ENCODE results near the gene ACSBG1.

DNA sequence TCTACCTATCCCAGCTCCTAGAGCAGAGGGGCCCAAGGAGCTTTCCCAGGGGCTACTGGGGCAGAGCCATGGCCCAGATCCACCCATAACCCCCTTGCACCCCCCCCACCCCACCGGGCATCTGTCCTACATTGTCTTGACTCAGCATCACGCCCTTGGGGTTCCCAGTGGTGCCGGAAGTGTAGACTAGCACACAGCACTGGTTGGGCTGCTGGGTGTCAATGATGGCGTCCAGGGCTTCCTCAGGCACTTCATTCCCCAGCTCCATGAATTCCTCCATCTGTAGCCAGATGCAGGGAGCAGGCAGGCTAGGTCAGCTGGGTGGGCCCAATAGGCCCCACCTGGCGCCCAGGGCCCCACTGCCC is 52.0 kb downstream of the ACSBG1 start:
- TF ChIP-seq POLR2A (IDR thresholded peaks at IDR 0.05) = no peak
- TF ChIP-seq, protein P1, sequence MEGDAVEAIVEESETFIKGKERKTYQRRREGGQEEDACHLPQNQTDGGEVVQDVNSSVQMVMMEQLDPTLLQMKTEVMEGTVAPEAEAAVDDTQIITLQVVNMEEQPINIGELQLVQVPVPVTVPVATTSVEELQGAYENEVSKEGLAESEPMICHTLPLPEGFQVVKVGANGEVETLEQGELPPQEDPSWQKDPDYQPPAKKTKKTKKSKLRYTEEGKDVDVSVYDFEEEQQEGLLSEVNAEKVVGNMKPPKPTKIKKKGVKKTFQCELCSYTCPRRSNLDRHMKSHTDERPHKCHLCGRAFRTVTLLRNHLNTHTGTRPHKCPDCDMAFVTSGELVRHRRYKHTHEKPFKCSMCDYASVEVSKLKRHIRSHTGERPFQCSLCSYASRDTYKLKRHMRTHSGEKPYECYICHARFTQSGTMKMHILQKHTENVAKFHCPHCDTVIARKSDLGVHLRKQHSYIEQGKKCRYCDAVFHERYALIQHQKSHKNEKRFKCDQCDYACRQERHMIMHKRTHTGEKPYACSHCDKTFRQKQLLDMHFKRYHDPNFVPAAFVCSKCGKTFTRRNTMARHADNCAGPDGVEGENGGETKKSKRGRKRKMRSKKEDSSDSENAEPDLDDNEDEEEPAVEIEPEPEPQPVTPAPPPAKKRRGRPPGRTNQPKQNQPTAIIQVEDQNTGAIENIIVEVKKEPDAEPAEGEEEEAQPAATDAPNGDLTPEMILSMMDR (IDR thresholded peaks at IDR 0.05) = no peak
